VCaP (cell line): ENCODE measurements around the gene CERS6.

Source experiments
- H3K27ac ChIP-seq: fragments of 450-650 bp; 2 replicates; pipeline ENCODE4 v1.5.1; 2017
- CTCF ChIP-seq: fragments of 450-650 bp; conservative IDR thresholded peaks from 2 replicates; pipeline ENCODE4 v1.5.1; 2017; ENCODE audit warnings: mild to moderate bottlenecking, moderate library complexity

The CERS6 gene

GRCh38 chr2:168521053-168521741, 65.1 kb downstream of the CERS6 start:
- no peak overlapping the region for H3K27ac ChIP-seq
- TF ChIP-seq CTCF: no peak

GRCh38 chr2:168522446-168522845, 66.4 kb downstream of the CERS6 start:
- H3K27ac ChIP-seq: no peak overlapping the region
- no peak for TF ChIP-seq CTCF

GRCh38 chr2:168524005-168524404, 67.9 kb downstream of the CERS6 start:
- no peak for TF ChIP-seq CTCF
- H3K27ac ChIP-seq: no peak overlapping the region

- no peak for TF ChIP-seq CTCF
- peak overlapping the region; percentile 79 for H3K27ac ChIP-seq
These were observed 68.9 kb downstream of the CERS6 start for GRCh38 chr2:168525020-168525419.

- no peak for TF ChIP-seq CTCF
- peak overlapping the region; percentile 79 for H3K27ac ChIP-seq
These were observed 69.8 kb downstream of the CERS6 start for GRCh38 chr2:168525716-168526446.

GRCh38 chr2:168526641-168527040, 70.6 kb downstream of the CERS6 start:
- H3K27ac ChIP-seq: peak overlapping the region; percentile 79

More at GRCh38 chr2:168526641-168527040, 70.6 kb downstream of the CERS6 start:
- no peak for TF ChIP-seq CTCF
